Muscle of leg (tissue), 16 donors: ENCODE measurements around the gene OTOP1. TPM values are rescaled to one million over a fixed set of nuclear protein-coding genes. Genes with fewer than 3 reads are reported as not detected.

Source experiments
- DNase-seq: peaks from one replicate; pipeline ENCODE4 v3.0.0; 2013
- H3K27ac ChIP-seq: one replicate; pipeline ENCODE4 v1.5.1; 2013; ENCODE audit warnings: mild to moderate bottlenecking, low read length, control low read depth
- H3K27me3 ChIP-seq: one replicate; pipeline ENCODE4 v1.6.1; 2013; ENCODE audit warnings: low read length; ENCODE audit not compliant: control insufficient read depth, insufficient read depth
- H3K36me3 ChIP-seq: one replicate; pipeline ENCODE4 v1.6.1; 2013; ENCODE audit warnings: low read length; ENCODE audit not compliant: control insufficient read depth, insufficient read depth
- H3K4me1 ChIP-seq: one replicate; pipeline ENCODE4 v1.6.1; 2013; ENCODE audit warnings: low read length; ENCODE audit not compliant: control insufficient read depth, insufficient read depth
- H3K4me3 ChIP-seq: one replicate; pipeline ENCODE4 v1.5.1; 2013; ENCODE audit warnings: low read length, control low read depth
- H3K9me3 ChIP-seq: replicated peaks from 2 replicates; pipeline ENCODE4 v1.6.1; 2013; ENCODE audit warnings: low read depth, low read length; ENCODE audit not compliant: control insufficient read depth
- WGBS: methylation state at CpG from one replicate; pipeline ENCODE4 v1.1.5; 2013; ENCODE audit warnings: missing lambda C conversion rate; ENCODE audit not compliant: insufficient coverage; 5-methylcytosine and 5-hydroxymethylcytosine counted together
- long read RNA-seq, 11 donors: transcript quantifications; one replicate each; lab custom pipeline, GENCODE V29; 2026
- polyA plus RNA-seq, 8 donors: library from polyadenylated mRNA; unstranded; fragments of 120-200 nt; gene quantifications; one replicate each; pipeline versions ENCODE4 v1.2.1 to v1.2.3, GENCODE V29; 2013; ENCODE audit warnings: inconsistent platforms in 1 of 8, low replicate concordance in 1 of 8; ENCODE audit not compliant: insufficient read length in 8 of 8, insufficient read depth in 1 of 8
- total RNA-seq: library from RNA; stranded (reverse); fragments of 120-200 nt; gene quantifications from one replicate; pipeline ENCODE4 v1.2.4, GENCODE V29; 2013

The OTOP1 gene, protein sequence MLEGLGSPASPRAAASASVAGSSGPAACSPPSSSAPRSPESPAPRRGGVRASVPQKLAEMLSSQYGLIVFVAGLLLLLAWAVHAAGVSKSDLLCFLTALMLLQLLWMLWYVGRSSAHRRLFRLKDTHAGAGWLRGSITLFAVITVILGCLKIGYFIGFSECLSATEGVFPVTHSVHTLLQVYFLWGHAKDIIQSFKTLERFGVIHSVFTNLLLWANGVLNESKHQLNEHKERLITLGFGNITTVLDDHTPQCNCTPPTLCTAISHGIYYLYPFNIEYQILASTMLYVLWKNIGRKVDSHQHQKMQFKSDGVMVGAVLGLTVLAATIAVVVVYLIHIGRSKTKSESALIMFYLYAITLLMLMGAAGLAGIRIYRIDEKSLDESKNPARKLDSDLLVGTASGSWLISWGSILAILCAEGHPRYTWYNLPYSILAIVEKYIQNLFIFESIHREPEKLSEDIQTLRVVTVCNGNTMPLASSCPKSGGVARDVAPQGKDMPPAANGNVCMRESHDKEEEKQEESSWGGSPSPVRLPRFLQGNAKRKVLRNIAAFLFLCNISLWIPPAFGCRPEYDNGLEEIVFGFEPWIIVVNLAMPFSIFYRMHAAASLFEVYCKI
- not detected for total RNA-seq
- not detected for polyA plus RNA-seq
- long read RNA-seq, donor 1 = 0 reads
- long read RNA-seq, donor 2 = 0 reads
- long read RNA-seq, donor 3 = 0 reads
- long read RNA-seq, donor 4 = 0 reads
- long read RNA-seq, donor 5 = 0 reads
- long read RNA-seq, donor 6 = 0 reads
- long read RNA-seq, donor 7 = 0 reads
- long read RNA-seq, donor 8 = 0 reads
- long read RNA-seq, donor 9 = 0 reads
- long read RNA-seq, donor 10 = 0 reads
- long read RNA-seq, donor 11 = 0 reads

- Histone ChIP-seq H3K4me3 (no peak within 1 kb of the TSS), H3K4me1 (no peaks in the 10 kb centered on the region), H3K9me3 (no peaks in the 10 kb centered on the region), H3K27ac (no peak within 1 kb of the TSS), H3K27me3 (peaks cover 62% of the 10 kb centered on the region), H3K36me3 (no peaks in the 10 kb centered on the region)
- DNase-seq = no peak
- 7% methylated on average over 67 of the region's 82 CpGs for WGBS
Observed at GRCh38 chr4:4226606-4227438, at the start of gene OTOP1. Gene OTOP1 (minus strand): TSS chr4:4226929. CDS start chr4:4226864, 65 bp downstream.

DNA sequence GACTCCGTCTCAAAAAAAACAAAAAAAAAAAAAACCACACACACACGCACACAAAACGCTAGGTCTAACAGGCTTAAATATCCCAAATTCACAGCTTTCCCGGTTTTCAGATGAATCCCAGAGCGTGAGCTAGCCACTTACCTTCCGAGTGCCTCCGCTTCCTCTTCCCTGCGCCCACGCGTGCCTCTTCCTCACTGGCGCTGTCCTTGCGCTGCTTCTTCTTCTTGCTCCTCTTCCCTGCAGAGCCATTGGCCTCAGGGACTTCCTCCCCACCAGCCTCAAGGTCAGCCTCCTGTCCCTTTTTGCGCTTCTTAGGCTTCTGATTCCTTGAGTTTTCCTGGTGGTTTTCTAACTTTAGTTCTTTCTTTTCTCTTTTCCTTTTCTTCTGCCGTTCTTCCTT lies 47.5 kb upstream of the OTOP1 start:
- WGBS = 99% methylated on average over 11 of the region's 14 CpGs
- no peak overlapping the region for H3K27ac ChIP-seq
- no peak for DNase-seq
- H3K4me1 ChIP-seq = no peaks in the 10 kb centered on the region
- H3K4me3 ChIP-seq = no peak overlapping the region
- no peaks in the 10 kb centered on the region for H3K27me3 ChIP-seq
- no peaks in the 10 kb centered on the region for H3K9me3 ChIP-seq
- peaks cover 56% of the 10 kb centered on the region for H3K36me3 ChIP-seq

- Histone ChIP-seq H3K27me3 (no peaks in the 10 kb centered on the region), H3K4me3 (no peak overlapping the region), H3K4me1 (no peaks in the 10 kb centered on the region), H3K27ac (no peak overlapping the region), H3K36me3 (peaks cover 45% of the 10 kb centered on the region), H3K9me3 (no peaks in the 10 kb centered on the region)
- no peak for DNase-seq
- 86% methylated on average over 4 of the region's 10 CpGs for WGBS
Observed at GRCh38 chr4:4271912-4272311, 45.2 kb upstream of the OTOP1 start.

- no peak overlapping the region for H3K27ac ChIP-seq
- H3K4me1 ChIP-seq = no peaks in the 10 kb centered on the region
Observed at GRCh38 chr4:4270529-4270928, 43.8 kb upstream of the OTOP1 start.

GRCh38 chr4:4269856-4270255 lies 43.1 kb upstream of the OTOP1 start:
- Histone ChIP-seq H3K36me3 (peaks cover 48% of the 10 kb centered on the region), H3K27ac (no peak overlapping the region), H3K27me3 (no peaks in the 10 kb centered on the region), H3K9me3 (no peaks in the 10 kb centered on the region), H3K4me3 (no peak overlapping the region), H3K4me1 (no peaks in the 10 kb centered on the region)
- no CpG with 5 or more reads among the region's 4 CpGs for WGBS
- DNase-seq = no peak

More at GRCh38 chr4:4270529-4270928, 43.8 kb upstream of the OTOP1 start:
- no CpG with 5 or more reads among the region's 4 CpGs for WGBS
- Histone ChIP-seq H3K27me3 (no peaks in the 10 kb centered on the region), H3K4me3 (no peak overlapping the region), H3K9me3 (no peaks in the 10 kb centered on the region), H3K36me3 (peaks cover 48% of the 10 kb centered on the region)
- no peak for DNase-seq

- WGBS = 82% methylated on average over 2 of the region's 11 CpGs
- no peaks in the 10 kb centered on the region for H3K4me1 ChIP-seq
- H3K27ac ChIP-seq = no peak overlapping the region
- H3K4me3 ChIP-seq = no peak overlapping the region
- no peaks in the 10 kb centered on the region for H3K27me3 ChIP-seq
- no peaks in the 10 kb centered on the region for H3K9me3 ChIP-seq
- H3K36me3 ChIP-seq = peaks cover 44% of the 10 kb centered on the region
- DNase-seq = no peak
Observed at GRCh38 chr4:4269331-4269731, 42.6 kb upstream of the OTOP1 start.

DNA sequence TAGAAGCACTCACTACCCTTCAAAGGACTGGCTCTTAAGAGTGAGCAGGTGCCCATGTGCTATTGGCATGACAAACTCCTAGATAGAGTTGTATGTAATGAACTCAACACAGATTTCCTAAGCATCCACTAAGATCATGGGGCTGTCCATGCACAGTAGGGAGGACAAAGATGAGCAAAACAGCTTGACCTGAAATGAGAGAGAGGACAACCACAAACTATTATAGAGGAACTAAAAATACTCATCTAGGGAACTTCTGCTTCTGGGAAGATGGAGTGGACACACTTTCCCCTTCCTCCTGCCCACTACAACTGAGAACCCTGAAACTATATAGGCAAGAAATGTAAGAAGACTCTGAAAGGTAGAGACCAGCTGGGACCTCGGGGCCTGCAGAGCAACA lies 42.0 kb upstream of the OTOP1 start:
- Histone ChIP-seq H3K4me3 (no peak overlapping the region), H3K4me1 (no peaks in the 10 kb centered on the region), H3K36me3 (peaks cover 40% of the 10 kb centered on the region), H3K9me3 (no peaks in the 10 kb centered on the region), H3K27ac (no peak overlapping the region), H3K27me3 (no peaks in the 10 kb centered on the region)
- WGBS = 83% methylated on average over 1 of the region's 1 CpG
- DNase-seq = no peak

DNA sequence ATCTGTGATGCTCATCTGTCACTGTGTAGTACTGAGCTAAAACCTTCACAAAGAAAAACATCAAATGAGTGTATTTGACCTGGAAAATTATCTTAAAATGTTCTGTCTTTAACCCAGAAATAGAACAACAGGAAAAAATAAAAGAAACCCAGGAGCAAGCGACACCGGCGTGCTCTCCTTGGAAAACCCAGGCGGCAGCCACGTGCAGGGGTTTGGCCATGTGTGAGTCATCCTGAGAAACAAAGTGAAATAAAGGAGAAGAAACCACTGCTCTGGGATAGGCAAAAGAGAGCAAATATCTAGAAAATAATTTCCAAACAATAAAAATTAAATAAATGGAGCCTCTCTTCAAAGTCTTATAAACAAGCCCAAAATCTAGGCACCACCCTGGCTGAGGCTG lies 41.3 kb upstream of the OTOP1 start:
- no peaks in the 10 kb centered on the region for H3K9me3 ChIP-seq
- DNase-seq = no peak
- H3K4me3 ChIP-seq = no peak overlapping the region
- no peaks in the 10 kb centered on the region for H3K4me1 ChIP-seq
- no peak overlapping the region for H3K27ac ChIP-seq
- WGBS = no CpG with 5 or more reads among the region's 5 CpGs
- H3K36me3 ChIP-seq = peaks cover 32% of the 10 kb centered on the region
- H3K27me3 ChIP-seq = no peaks in the 10 kb centered on the region

DNA sequence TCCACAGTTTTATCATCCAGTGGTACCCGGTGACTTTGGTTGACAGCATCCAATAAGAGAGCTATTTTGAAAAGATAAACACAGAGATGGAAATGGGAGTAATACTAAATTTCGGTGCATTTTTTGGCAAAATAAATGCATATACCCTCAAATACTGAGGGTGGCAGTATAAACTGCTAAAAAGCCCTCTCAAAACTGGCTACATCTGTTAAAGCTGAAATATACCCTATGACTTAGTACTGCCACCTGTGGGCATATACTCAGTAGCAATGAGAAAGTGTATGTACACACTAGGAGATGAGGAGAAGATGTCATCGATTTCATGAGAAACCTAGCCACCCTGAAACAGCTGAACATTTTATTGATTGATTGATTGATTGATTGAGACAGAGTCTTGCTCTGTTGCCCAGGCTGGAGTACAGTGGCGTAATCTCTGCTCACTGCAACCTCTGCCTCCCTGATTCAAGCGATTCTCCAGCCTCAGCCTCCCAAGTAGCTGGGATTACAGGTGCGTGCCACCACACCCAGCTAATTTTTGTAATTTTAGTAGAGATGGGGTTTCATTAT lies 33.5 kb upstream of the OTOP1 start:
- no peak for DNase-seq

More for the DNA sequence above, 33.5 kb upstream of the OTOP1 start:
- Histone ChIP-seq H3K27me3 (no peaks in the 10 kb centered on the region), H3K4me1 (no peaks in the 10 kb centered on the region), H3K36me3 (no peaks in the 10 kb centered on the region), H3K4me3 (no peak overlapping the region), H3K9me3 (no peaks in the 10 kb centered on the region), H3K27ac (no peak overlapping the region)
- WGBS = 71% methylated on average over 1 of the region's 6 CpGs
